ENCODE results near the gene IGFL4. TPM values are rescaled to one million over a fixed set of nuclear protein-coding genes. Genes with fewer than 3 reads are reported as not detected.

The IGFL4 gene
- polyA plus RNA-seq, 3 donors: 0.28 to 1.3 (median 0.97) TPM

GRCh38 chr19:46021531-46022041, 19.2 kb downstream of the IGFL4 start:
- no peak for DNase-seq

- no peak for DNase-seq
Observed at GRCh38 chr19:46020819-46021125, 20.0 kb downstream of the IGFL4 start.

GRCh38 chr19:46019270-46019669, 21.5 kb downstream of the IGFL4 start:
- no peak for DNase-seq

DNA sequence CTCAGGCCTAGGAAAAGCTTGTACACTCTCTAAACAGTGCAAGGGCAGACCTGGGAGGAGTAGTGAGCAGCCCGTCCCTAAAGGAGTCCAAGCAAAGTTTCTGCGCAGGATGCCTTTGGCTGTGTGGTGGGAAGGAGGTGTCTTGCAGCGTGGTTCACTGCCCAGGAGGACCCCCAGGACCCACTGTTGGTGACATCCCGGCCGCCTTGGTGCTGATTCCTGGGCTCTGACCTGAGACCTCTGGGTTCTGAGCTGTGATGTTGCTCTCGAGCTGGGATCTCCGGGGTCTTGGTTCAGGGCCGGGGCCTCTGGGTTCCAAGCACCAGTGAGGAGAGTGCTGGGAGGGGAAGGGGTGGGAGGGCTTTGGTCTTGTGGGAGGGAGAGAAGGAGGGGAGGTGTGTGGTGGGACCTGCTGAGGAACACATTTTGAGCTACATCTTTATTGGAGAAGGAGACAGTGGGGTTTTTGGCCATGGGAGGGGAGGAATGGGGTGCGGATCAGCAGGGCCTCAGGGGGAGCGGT, 22.0 kb downstream of the IGFL4 start:
- no peak for DNase-seq

DNA sequence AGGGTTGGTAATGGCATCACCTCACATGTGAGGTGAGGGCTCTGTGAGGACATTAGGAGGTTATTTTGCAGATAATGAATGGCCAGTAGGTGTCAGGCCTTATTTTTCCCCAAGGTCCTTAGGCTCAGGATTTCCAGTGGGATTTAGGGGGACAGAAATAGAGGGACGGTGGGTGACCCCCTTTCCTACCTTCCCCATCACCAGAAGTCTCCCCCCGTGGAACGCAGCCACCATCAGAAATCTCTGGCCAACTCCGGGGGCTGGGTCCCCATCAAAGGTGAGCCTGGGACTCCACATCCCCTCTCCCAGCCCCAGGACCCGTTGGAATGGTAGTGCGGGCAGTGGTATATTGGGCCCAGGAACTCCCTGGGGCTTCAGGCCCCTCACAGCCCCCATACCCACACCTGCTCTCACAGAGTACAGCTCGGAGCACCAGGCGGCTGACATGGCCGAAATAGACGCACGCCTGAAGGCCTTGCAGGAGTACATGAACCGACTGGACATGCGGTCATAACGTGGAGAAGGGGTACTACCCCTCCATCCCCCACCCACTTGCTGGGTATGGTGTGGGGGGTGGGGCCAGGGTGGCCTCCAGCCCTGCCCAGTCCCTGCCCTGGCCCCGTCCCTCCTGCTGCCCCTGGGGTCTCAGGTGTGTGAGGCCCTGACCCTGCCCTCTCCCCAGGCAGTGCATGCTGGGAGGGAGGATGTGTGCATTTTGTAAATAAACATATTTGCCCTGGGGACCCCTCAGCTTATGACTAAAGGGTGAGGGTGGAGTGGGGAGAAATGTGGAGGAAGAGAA, 22.7 kb downstream of the IGFL4 start:
- DNase-seq: no peak

DNA sequence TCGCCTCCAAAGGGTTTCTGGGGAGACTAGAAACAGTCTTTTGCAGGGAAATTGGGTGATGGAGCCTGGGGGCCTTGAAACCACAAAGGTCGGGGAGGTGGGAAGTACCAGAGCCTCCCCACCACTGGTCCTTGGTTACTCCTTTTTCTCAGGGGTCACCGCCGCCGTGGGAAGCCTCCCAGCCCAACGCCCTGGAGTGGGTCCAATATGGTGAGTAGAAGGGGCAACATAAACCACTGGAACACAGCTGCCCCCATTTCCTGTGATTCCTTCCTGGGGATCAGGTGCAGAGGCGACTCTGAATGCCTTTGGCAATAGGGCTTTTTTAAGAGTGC, 23.7 kb downstream of the IGFL4 start:
- no peak for DNase-seq

GRCh38 chr19:46016426-46017094, 24.2 kb downstream of the IGFL4 start:
- peak; percentile 75 for DNase-seq

DNA sequence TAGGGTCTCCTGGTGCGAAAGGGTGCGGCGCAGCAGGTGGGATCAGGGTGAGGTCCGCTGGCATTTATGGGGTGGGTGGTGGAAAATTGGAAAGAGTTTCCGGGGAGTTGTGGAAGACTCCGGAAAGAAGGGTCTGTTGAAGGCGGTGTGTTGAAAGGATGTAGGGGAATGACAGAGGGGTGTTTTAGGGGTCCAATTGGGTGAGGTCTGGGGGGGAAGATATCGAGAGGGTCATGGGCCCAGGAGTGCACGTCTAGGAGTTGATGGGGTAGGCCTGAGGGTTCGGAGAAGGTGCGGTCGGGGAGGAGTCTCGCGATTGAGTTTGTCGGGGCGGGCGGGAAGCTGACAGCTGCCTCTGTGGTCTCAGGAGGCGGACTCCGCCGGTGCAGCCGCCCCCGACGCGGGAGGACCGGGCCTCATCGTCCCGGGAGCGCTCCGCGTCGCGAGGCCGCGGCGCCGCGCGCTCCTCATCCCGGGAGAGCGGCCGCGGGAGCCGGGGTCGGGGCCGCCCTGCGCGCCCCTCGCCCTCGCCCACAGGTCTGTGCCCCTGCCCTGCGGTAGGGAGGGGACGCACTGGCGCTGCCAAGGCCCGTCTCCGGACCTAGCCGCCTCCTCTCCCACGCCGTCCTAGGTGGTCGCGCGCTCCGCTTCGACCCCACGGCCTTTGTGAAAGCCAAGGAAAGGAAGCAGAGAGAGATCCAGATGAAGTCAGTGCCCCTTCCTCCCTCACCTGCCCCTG, 24.9 kb downstream of the IGFL4 start:
- no peak for DNase-seq

GRCh38 chr19:46014941-46015686, 25.7 kb downstream of the IGFL4 start:
- DNase-seq: peak; percentile 68

- DNase-seq: no peak
Observed at GRCh38 chr19:46014534-46014933, 26.3 kb downstream of the IGFL4 start.

GRCh38 chr19:46009530-46010510, 31.0 kb downstream of the IGFL4 start:
- DNase-seq: peak; percentile 57

DNA sequence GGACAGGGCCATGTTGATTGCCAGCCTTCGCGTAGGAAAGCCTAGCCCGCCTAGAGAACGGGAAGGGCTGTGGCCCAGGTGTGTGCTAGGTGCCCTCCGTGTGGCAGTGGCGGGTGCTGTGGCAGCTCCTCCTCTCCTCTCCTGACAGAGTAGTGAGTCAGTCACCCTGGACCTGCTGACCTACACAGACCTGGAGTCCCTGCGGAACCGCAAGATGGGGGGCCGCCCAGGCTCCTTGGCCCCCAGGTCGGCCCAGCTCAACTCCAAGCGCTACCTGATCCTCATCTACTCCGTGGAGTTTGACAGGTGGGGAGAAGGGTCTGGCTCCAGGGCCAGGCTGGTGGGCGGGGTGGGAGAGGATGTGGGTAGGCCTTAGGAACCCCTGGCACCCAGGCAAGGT, 34.4 kb downstream of the IGFL4 start:
- DNase-seq: no peak

DNA sequence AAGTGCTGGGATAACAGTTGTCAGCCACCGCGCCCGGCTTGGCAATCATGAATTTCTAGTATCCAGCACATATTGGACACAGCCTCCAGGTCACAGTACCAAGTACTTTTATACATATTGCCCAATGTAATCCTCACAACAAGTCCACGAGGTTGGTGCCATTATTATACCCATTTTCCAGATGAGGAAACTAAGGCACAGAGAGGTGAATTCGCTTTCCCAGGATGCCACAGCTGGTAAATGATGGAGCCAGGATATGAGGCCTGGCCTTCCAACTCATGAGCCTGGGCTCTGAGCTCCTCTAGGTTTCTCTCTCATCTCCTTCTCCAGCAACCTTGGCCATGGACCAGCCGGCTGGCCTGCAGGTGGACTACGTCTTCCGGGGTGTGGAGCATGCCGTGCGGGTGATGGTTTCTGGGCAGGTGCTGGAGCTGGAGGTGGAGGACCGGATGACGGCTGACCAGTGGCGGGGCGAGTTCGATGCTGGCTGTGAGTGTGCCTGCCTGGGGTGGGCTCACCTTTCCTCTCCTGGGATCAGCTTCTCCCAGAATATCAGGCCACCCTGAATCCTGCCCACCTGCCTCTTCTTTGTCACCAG, 38.0 kb downstream of the IGFL4 start:
- DNase-seq: no peak

GRCh38 chr19:46000491-46001246, 40.1 kb downstream of the IGFL4 start:
- no peak for DNase-seq

GRCh38 chr19:45999653-46000121, 41.1 kb downstream of the IGFL4 start:
- DNase-seq: no peak

GRCh38 chr19:45998834-45999233, 42.0 kb downstream of the IGFL4 start:
- DNase-seq: no peak

DNA sequence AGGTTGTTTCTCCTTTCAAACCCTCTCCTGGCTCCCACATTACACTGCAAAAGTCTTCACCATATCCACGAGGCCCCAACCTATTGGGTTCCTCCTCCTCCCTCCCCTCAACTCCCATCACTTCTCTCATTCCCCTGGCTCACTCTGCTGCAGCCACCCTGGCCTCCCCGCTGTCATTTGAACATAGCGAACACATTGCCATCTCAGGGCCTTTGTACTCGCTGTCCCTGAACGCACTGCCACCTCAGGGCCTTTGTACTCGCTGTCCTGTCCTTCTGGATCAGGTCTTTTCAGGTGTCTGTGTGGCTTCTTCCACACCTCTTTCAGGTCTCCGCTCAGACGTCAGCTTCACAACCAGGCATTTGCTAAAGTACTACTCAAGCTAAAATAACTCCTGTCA, 43.9 kb downstream of the IGFL4 start:
- DNase-seq: no peak

GRCh38 chr19:45995715-45996385, 45.0 kb downstream of the IGFL4 start:
- DNase-seq: no peak

Measured in renal pelvis (tissue), 4 donors.